Caco-2 (cell line): Measurements from ENCODE around the gene NAPSA. TPM values are rescaled to one million over a fixed set of nuclear protein-coding genes. Genes with fewer than 3 reads are reported as not detected.
"Not testable (repeated sequence)": the region's sequence is repeated elsewhere in the genome, so short reads cannot be mapped to it uniquely, and the experiment has no call there.

Source experiments
- BruUV-seq: library from RNA; stranded (reverse); fragments of 400-500 nt; replicated peaks from 2 replicates; lab custom pipeline; 2021; lab: Mats Ljungman, UMichigan
- CTCF ChIA-PET: fragments of 300-600 bp; sonication (Branson Sonifier 250); formaldehyde crosslinking; loops from one replicate; lab custom pipeline; 2022; ENCODE audit warnings: antibody characterized with exemption; lab: Charles Lee
- POLR2A ChIA-PET: fragments of 300-600 bp; sonication (Branson Sonifier 250); formaldehyde crosslinking; loops from one replicate; lab custom pipeline; 2022; ENCODE audit warnings: antibody characterized with exemption; lab: Charles Lee
- DNase-seq, 2 experiments: peaks; one replicate each; pipeline versions ENCODE4 v3.0.0 to v3.0.0-alpha.2; 2020 to 2022
- H3K27me3 ChIP-seq: replicated peaks from 2 replicates; pipeline ENCODE4 v1.6.0; 2011; ENCODE audit warnings: low read length; ENCODE audit not compliant: control insufficient read depth, insufficient read depth
- H3K36me3 ChIP-seq: 2 replicates; pipeline ENCODE4 v1.5.1; 2011; ENCODE audit warnings: low read length; ENCODE audit not compliant: control insufficient read depth, insufficient read depth
- H3K4me1 ChIP-seq: fragments of 250-450 bp; sonication (Bioruptor Pico); 2 replicates; pipeline ENCODE4 v1.5.1; 2020; ENCODE audit warnings: mild to moderate bottlenecking
- H3K4me3 ChIP-seq: 2 replicates; pipeline ENCODE4 v1.5.1; 2011; ENCODE audit warnings: low read depth, mild to moderate bottlenecking, control low read depth, low read length
- H3K9me3 ChIP-seq: fragments of 250-450 bp; sonication (Bioruptor Pico); 2 replicates; pipeline ENCODE4 v1.5.1; 2020; ENCODE audit warnings: mild to moderate bottlenecking, moderate library complexity
- H3K27ac Mint-ChIP-seq: one replicate; pipeline ENCODE4 v1.8.0; 2022; ENCODE audit warnings: mixed read lengths; ENCODE audit not compliant: unreplicated experiment
- H3K27me3 Mint-ChIP-seq: one replicate; pipeline ENCODE4 v1.8.0; 2022; ENCODE audit warnings: mixed read lengths; ENCODE audit not compliant: insufficient read depth, unreplicated experiment
- H3K36me3 Mint-ChIP-seq: one replicate; pipeline ENCODE4 v1.8.0; 2022; ENCODE audit warnings: mild to moderate bottlenecking, mixed read lengths; ENCODE audit not compliant: insufficient read depth, unreplicated experiment
- H3K4me1 Mint-ChIP-seq: one replicate; pipeline ENCODE4 v1.8.0; 2022; ENCODE audit warnings: low read depth, mixed read lengths; ENCODE audit not compliant: unreplicated experiment
- H3K4me3 Mint-ChIP-seq: one replicate; pipeline ENCODE4 v1.8.0; 2022; ENCODE audit warnings: mild to moderate bottlenecking, moderate library complexity, mixed read lengths; ENCODE audit not compliant: unreplicated experiment
- H3K9me3 Mint-ChIP-seq: one replicate; pipeline ENCODE4 v1.8.0; 2022; ENCODE audit warnings: mixed read lengths; ENCODE audit not compliant: unreplicated experiment
- intact Hi-C: fragments of 100-400 bp; cut with micrococcal nuclease; formaldehyde crosslinking; loops from one replicate; pipeline ENCODE4 v1.10.0; 2022; ENCODE audit not compliant: unreplicated experiment
- total RNA-seq: library from RNA; stranded (reverse); gene quantifications from 2 replicates; pipeline ENCODE4 v1.2.3, GENCODE V29; 2022
- TF ChIP-seq, protein P1 (sequence below), 2 experiments: fragments of 200-600 bp in 1 of 2; IDR thresholded peaks; 1 replicate in 1 of 2; 2 replicates in 1 of 2; pipeline versions ENCODE4 v1.5.1 to v1.8.0; 2011 to 2022; ENCODE audit warnings: antibody characterized with exemption in 1 of 2, control low read depth in 1 of 2, inconsistent platforms in 1 of 2, low read depth in 1 of 2, low read length in 1 of 2, mild to moderate bottlenecking in 1 of 2, moderate library complexity in 1 of 2; ENCODE audit not compliant: insufficient read depth in 1 of 2, severe bottlenecking in 1 of 2, unreplicated experiment in 1 of 2

NAPSA gene
- total RNA-seq, 1 experiment from 2014 or later, result 1.2 TPM

DNA sequence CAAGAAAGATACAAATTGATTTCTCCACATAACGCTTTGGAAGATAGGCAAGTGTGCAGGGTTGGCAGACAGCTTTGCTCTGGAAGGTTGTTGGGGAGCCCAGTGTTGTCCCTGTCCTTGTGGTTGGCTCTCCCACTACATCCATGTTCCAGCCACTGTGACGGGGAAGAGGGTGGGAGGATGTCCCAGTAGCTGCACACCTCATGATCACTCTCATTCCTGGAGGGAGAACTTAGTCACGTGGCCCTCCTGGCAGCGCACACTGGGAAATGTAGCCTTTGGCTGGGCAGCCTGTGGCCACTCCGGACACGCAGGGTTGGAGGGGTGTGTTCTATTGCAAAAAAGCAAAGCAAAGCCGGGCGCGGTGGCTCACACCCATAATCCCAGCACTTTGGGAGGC, 28.6 kb upstream of the NAPSA start:
- ChIA-PET CTCF (interaction anchor here (0.7 to 2.1 kb wide), 2 partner anchors 10 to 67 kb away, joined by 3 to 6 read pairs; no protein-coding TSS in a partner anchor), POLR2A (no interaction called here)
- DNase-seq, result no peak
- Mint-ChIP-seq H3K4me1 (peaks cover 25% of the 10 kb centered on the region), H3K9me3 (no peaks in the 10 kb centered on the region), H3K27me3 (no peaks in the 10 kb centered on the region), H3K36me3 (peaks cover 68% of the 10 kb centered on the region), H3K27ac (peak overlapping the region; percentile 73), H3K4me3 (no peak overlapping the region)
- no TSS peak for BruUV-seq
- Histone ChIP-seq H3K4me3 (no peak overlapping the region), H3K36me3 (peaks cover 2% of the 10 kb centered on the region; the same call in 1 of the 2 replicates), H3K27me3 (no peaks in the 10 kb centered on the region), H3K4me1 (peaks cover 7% of the 10 kb centered on the region; the same call in 1 of the 2 replicates), H3K9me3 (no peaks in the 10 kb centered on the region)
- intact Hi-C loops, result no loop called here
- TF ChIP-seq, protein P1, sequence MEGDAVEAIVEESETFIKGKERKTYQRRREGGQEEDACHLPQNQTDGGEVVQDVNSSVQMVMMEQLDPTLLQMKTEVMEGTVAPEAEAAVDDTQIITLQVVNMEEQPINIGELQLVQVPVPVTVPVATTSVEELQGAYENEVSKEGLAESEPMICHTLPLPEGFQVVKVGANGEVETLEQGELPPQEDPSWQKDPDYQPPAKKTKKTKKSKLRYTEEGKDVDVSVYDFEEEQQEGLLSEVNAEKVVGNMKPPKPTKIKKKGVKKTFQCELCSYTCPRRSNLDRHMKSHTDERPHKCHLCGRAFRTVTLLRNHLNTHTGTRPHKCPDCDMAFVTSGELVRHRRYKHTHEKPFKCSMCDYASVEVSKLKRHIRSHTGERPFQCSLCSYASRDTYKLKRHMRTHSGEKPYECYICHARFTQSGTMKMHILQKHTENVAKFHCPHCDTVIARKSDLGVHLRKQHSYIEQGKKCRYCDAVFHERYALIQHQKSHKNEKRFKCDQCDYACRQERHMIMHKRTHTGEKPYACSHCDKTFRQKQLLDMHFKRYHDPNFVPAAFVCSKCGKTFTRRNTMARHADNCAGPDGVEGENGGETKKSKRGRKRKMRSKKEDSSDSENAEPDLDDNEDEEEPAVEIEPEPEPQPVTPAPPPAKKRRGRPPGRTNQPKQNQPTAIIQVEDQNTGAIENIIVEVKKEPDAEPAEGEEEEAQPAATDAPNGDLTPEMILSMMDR (IDR thresholded peaks at IDR 0.05; ENCODE audit: insufficient read depth in 1 of 2, low read depth in 1 of 2, low read length in 1 of 2, severe bottlenecking in 1 of 2, unreplicated experiment in 1 of 2), result no peak

DNA sequence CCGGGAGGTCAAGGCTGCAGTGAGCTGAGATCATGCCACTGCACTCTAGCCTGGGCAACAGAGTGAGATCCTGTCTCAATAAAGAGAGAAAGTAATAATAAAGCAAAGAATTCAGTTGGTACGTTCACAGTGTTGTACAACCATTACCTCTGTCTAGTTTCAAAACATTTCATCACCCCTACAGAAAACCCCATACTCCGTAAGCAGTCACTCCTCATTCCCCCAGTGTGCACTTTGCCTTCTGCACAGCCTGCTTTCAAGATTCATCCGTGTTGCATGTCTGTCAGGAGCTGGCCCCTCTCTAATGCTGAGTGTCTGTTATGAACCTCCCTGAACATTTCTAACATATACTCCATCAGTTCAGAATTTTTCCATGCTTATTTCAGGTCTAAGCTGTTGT, 28.1 kb upstream of the NAPSA start:
- H3K36me3 Mint-ChIP-seq, result peaks cover 65% of the 10 kb centered on the region
- no peaks in the 10 kb centered on the region for H3K27me3 Mint-ChIP-seq
- Histone ChIP-seq H3K36me3 (no peaks in the 10 kb centered on the region; the same call in 1 of the 2 replicates), H3K4me3 (no peak overlapping the region), H3K27me3 (no peaks in the 10 kb centered on the region), H3K9me3 (no peaks in the 10 kb centered on the region), H3K4me1 (peaks cover 7% of the 10 kb centered on the region; the same call in 1 of the 2 replicates)
- DNase-seq, result no peak
- peak overlapping the region; percentile 73 for H3K27ac Mint-ChIP-seq
- CTCF ChIA-PET, result interaction anchor here (0.7 to 2.1 kb wide), 2 partner anchors 10 to 67 kb away, joined by 3 to 6 read pairs; no protein-coding TSS in a partner anchor
- POLR2A ChIA-PET, result no interaction called here
- BruUV-seq, result no TSS peak
- no peak overlapping the region for H3K4me3 Mint-ChIP-seq
- H3K4me1 Mint-ChIP-seq, result peaks cover 25% of the 10 kb centered on the region
- TF ChIP-seq, protein P1 (IDR thresholded peaks at IDR 0.05; ENCODE audit: insufficient read depth in 1 of 2, low read depth in 1 of 2, low read length in 1 of 2, severe bottlenecking in 1 of 2, unreplicated experiment in 1 of 2), result no peak
- H3K9me3 Mint-ChIP-seq, result no peaks in the 10 kb centered on the region
- intact Hi-C loops, result no loop called here

DNA sequence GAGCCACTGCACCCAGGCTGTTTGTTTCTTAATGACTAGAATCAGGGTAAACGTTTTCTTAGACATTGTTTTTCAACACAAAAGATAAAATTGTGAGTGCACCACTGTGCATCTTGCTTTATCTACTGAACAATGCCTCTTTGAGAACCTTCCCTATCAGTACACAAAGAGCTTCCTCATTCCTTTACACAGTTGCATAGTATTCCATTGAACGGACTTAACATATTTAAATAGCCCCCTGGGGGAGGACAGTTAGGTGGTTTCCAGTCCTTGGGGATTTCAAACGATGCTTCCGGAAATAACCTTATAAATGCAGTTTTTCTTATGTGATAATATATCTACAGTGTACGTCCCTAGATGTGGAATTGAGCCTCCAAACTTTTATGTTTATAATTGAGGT, 27.3 kb upstream of the NAPSA start:
- ChIA-PET CTCF (no interaction called here), POLR2A (no interaction called here)
- peaks cover 19% of the 10 kb centered on the region for H3K4me1 Mint-ChIP-seq
- no peaks in the 10 kb centered on the region for H3K9me3 Mint-ChIP-seq
- Histone ChIP-seq H3K27me3 (no peaks in the 10 kb centered on the region), H3K4me1 (peaks cover 7% of the 10 kb centered on the region; the same call in 1 of the 2 replicates), H3K4me3 (no peak overlapping the region), H3K9me3 (no peaks in the 10 kb centered on the region), H3K36me3 (no peaks in the 10 kb centered on the region; the same call in 1 of the 2 replicates)
- TF ChIP-seq, protein P1 (IDR thresholded peaks at IDR 0.05; ENCODE audit: insufficient read depth in 1 of 2, low read depth in 1 of 2, low read length in 1 of 2, severe bottlenecking in 1 of 2, unreplicated experiment in 1 of 2), result no peak
- no peak for DNase-seq
- no peak overlapping the region for H3K4me3 Mint-ChIP-seq
- H3K27me3 Mint-ChIP-seq, result no peaks in the 10 kb centered on the region
- BruUV-seq, result no TSS peak
- H3K36me3 Mint-ChIP-seq, result peaks cover 59% of the 10 kb centered on the region
- intact Hi-C loops, result no loop called here
- peak overlapping the region; percentile 73 for H3K27ac Mint-ChIP-seq

DNA sequence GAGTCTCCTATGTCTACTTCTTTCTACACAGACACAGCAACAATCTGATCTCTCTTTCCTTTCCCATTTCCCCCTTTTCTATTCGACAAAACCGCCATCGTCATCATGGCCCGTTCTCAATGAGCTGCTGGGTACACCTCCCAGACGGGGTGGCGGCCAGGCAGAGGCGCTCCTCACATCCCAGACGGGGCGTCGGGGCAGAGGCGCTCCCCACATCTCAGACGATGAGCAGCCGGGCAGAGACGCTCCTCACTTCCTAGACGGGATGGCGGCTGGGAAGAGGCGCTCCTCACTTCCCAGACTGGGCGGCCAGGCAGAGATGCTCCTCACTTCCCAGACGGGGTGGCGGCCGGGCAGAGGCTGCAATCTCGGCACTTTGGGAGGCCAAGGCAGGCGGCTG, 25.5 kb upstream of the NAPSA start:
- H3K36me3 Mint-ChIP-seq, result peaks cover 66% of the 10 kb centered on the region
- H3K27me3 Mint-ChIP-seq, result not testable (repeated sequence)

DNA sequence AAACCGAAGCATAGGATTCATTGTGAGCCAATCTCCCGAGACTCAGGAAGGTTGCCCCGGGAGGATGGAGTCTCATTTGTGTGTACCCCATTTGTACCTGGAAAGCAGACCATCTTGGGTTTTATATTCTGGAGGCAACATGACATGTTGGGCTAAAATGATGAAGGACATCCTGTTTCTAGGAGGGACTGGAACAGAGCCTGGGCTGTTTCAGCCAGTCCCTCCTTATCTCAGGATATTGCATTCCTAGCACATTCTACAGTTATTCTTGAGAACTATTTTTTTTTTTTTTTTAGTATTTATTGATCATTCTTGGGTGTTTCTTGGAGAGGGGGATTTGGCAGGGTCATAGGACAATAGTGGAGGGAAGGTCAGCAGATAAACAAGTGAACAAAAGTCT, 24.9 kb upstream of the NAPSA start:
- CTCF ChIA-PET, H3K27ac Mint-ChIP-seq, POLR2A ChIA-PET, H3K27me3 Mint-ChIP-seq, H3K4me3 ChIP-seq, intact Hi-C loops, H3K36me3 ChIP-seq, BruUV-seq, H3K4me1 ChIP-seq, H3K4me3 Mint-ChIP-seq, H3K9me3 Mint-ChIP-seq, H3K9me3 ChIP-seq, DNase-seq, H3K27me3 ChIP-seq: not testable (repeated sequence)
- H3K4me1 Mint-ChIP-seq, result peaks cover 12% of the 10 kb centered on the region
- H3K36me3 Mint-ChIP-seq, result peaks cover 61% of the 10 kb centered on the region

More for the DNA sequence above, 25.5 kb upstream of the NAPSA start:
- DNase-seq, CTCF ChIA-PET, H3K27ac Mint-ChIP-seq, H3K9me3 ChIP-seq, H3K27me3 ChIP-seq, H3K4me3 Mint-ChIP-seq, H3K9me3 Mint-ChIP-seq, BruUV-seq, H3K4me1 ChIP-seq, POLR2A ChIA-PET, H3K4me3 ChIP-seq, H3K36me3 ChIP-seq, intact Hi-C loops: not testable (repeated sequence)
- H3K4me1 Mint-ChIP-seq, result peaks cover 16% of the 10 kb centered on the region
